KOPT-K1 (cell line): ENCODE measurements around the gene DGLUCY.
"Not testable (repeated sequence)": the region's sequence is repeated elsewhere in the genome, so short reads cannot be mapped to it uniquely, and the experiment has no call there.

ENCODE experiments used
- H3K27ac ChIP-seq: fragments of 200-600 bp; sonication (generic); 2 replicates; pipeline ENCODE4 v1.5.1; 2016; ENCODE audit warnings: antibody characterized with exemption, mild to moderate bottlenecking, low read depth, low read length; ENCODE audit not compliant: poor library complexity, severe bottlenecking
- H3K36me3 ChIP-seq: fragments of 200-600 bp; sonication (generic); 2 replicates; pipeline ENCODE4 v1.5.1; 2017; ENCODE audit warnings: antibody characterized with exemption, mild to moderate bottlenecking, low read length, moderate library complexity; ENCODE audit not compliant: insufficient read depth
- H3K9me3 ChIP-seq: fragments of 200-600 bp; sonication (generic); 2 replicates; pipeline ENCODE4 v1.5.1; 2017; ENCODE audit warnings: antibody characterized with exemption, low read length, mild to moderate bottlenecking; ENCODE audit not compliant: insufficient read depth, poor library complexity, severe bottlenecking

The DGLUCY gene

DNA sequence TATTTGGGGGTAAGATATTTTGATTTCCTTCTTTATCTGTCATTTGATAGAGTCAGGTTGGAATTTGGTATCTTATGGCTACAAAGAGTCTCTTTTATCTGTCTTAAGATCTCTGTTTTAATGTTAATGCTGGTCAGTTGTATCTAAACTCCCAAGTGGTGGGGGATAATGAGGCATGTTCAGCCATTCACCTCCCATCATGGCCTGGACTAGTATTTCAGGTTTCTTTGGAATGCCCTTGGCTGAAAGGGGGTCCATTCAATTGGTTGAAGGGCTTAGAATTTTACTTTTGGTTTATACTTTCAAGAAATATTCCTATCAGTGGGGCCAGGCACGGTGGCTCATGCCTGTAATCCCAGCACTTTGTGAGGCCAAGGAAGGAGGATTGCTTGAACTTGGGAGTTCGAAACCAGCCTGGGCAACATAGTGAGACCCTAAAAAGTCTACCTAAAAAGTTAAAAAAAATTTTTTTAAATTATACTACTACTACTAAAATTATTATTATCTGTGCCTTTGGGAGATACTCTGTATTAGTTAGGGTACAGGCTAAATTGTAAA, 4.7 kb downstream of the DGLUCY start:
- no peaks in the 10 kb centered on the region for H3K9me3 ChIP-seq
- H3K36me3 ChIP-seq, result peaks cover 55% of the 10 kb centered on the region
- H3K27ac ChIP-seq, result no peak overlapping the region

- H3K27ac ChIP-seq, result no peak overlapping the region
- no peaks in the 10 kb centered on the region for H3K9me3 ChIP-seq
- peaks cover 62% of the 10 kb centered on the region for H3K36me3 ChIP-seq
Observed at GRCh38 chr14:91119556-91120311, 5.9 kb downstream of the DGLUCY start.

DNA sequence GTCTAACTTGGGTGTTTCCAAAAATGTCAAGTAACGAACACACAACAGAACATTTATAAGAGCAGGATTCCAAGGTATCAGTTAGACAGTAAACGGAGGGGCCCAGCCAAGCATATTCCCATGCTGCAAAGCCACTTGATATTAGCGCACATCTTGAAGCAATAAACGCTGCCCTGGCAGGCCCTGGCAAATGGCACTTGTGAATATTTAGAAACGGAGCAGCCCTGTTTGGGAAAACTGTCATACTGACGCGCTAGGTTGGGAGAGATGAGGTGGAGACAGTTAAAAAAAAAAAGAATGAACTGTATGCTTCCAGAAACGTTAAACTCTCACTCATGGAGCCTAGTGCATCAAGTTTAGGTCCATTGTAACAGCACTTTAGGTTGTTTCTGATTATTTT, 9.3 kb downstream of the DGLUCY start:
- peaks cover 79% of the 10 kb centered on the region for H3K36me3 ChIP-seq
- H3K9me3 ChIP-seq, result no peaks in the 10 kb centered on the region

GRCh38 chr14:91124406-91125270, 10.8 kb downstream of the DGLUCY start:
- not testable (repeated sequence) for H3K9me3 ChIP-seq, H3K27ac ChIP-seq
- H3K36me3 ChIP-seq, result peaks cover 80% of the 10 kb centered on the region

More for the DNA sequence above, 9.3 kb downstream of the DGLUCY start:
- H3K27ac ChIP-seq, result no peak overlapping the region

- Histone ChIP-seq H3K36me3 (peaks cover 81% of the 10 kb centered on the region), H3K9me3 (no peaks in the 10 kb centered on the region), H3K27ac (no peak overlapping the region)
Observed at GRCh38 chr14:91125271-91125660, 11.4 kb downstream of the DGLUCY start.

DNA sequence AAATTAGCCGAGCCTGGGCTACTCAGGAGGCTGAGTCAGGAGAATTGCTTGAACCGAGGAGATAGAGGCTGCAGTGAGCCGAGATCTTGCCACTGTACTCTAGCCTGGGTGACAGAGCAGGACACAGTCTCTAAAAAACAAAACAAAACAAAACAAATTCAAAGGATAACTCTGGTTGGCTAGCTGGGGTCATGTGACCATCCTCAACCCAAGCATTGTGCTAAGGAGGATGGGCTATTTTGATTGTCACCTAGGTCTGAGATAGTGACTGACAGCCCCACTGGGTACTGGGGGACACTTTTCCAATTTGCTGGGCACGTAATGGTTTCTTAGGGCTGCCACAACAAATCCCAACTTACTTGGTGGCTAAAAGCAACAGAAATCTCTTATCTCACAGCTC, 11.9 kb downstream of the DGLUCY start:
- no peak overlapping the region for H3K27ac ChIP-seq
- no peaks in the 10 kb centered on the region for H3K9me3 ChIP-seq
- H3K36me3 ChIP-seq, result peaks cover 80% of the 10 kb centered on the region

GRCh38 chr14:91126761-91127160, 12.9 kb downstream of the DGLUCY start:
- no peak overlapping the region for H3K27ac ChIP-seq
- peaks cover 86% of the 10 kb centered on the region for H3K36me3 ChIP-seq
- H3K9me3 ChIP-seq, result no peaks in the 10 kb centered on the region

DNA sequence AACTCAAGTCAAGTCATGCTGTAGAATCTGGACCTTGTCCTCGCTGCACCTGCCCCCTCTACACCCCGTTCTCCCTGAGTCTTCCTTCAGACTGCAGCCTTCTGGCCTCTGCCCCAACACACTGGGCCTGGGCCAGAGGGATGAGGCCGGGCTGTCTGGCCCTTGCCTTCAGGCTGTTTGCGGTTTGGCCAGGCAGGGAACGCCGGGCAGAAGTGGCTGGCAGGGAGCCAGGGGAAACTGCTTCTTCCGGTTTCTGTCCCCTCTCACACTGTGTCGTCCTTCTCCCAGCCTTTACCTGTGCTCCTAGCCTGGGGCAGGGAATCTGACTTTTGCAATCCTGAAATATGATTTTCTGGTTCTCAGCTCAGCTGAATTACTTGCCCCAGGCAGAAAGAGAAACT, 13.5 kb downstream of the DGLUCY start:
- Histone ChIP-seq H3K27ac (no peak overlapping the region), H3K36me3 (peaks cover 92% of the 10 kb centered on the region), H3K9me3 (no peaks in the 10 kb centered on the region)

GRCh38 chr14:91127924-91128323, 14.1 kb downstream of the DGLUCY start:
- Histone ChIP-seq H3K27ac (no peak overlapping the region), H3K36me3 (peaks cover 95% of the 10 kb centered on the region), H3K9me3 (no peaks in the 10 kb centered on the region)

GRCh38 chr14:91128699-91129098, 14.8 kb downstream of the DGLUCY start:
- Histone ChIP-seq H3K27ac (no peak overlapping the region), H3K36me3 (peaks cover 94% of the 10 kb centered on the region), H3K9me3 (no peaks in the 10 kb centered on the region)

DNA sequence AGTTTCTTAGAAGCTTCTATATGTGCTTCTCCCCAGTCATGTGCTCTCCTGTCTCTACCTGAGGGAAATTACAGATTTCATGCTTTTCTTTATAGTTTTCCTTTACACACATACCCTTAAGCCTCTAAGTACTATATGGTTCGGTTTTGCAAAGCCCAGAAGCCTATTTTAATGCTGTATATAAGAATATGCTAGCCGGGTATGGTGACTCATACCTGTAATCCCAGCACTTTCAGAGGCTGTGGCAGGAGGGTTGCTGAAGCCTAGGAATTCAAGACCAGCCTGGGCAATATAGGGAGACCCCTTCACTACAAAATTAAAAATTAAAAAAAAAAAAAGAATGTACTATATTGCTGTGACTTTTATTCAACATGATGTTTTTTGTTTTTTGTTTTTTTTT, 15.4 kb downstream of the DGLUCY start:
- H3K36me3 ChIP-seq, result peaks cover 95% of the 10 kb centered on the region
- no peaks in the 10 kb centered on the region for H3K9me3 ChIP-seq
- no peak overlapping the region for H3K27ac ChIP-seq

DNA sequence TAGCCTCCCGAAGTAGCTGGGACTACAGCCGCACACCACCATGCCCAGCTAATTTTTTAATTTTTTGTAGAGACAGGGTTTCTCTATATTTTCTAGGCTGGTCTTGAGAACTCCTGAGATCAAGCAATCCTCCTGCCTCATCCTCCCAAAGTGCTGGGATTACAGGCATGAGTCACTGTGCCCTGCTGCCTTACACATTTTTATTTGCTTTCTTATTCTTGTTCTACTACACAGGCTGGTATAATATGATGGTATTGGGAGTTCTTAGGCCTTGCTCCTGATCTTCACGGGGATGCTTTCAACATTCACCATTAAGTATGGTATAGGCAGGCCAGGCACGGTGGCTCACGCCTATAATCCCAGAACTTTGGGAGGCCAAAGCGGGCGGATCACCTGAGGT, 21.2 kb downstream of the DGLUCY start:
- Histone ChIP-seq H3K36me3 (peaks cover 81% of the 10 kb centered on the region), H3K27ac (no peak overlapping the region), H3K9me3 (no peaks in the 10 kb centered on the region)

GRCh38 chr14:91138511-91139359, 24.9 kb downstream of the DGLUCY start:
- Histone ChIP-seq H3K27ac (no peak overlapping the region), H3K9me3 (no peaks in the 10 kb centered on the region), H3K36me3 (peaks cover 55% of the 10 kb centered on the region)

DNA sequence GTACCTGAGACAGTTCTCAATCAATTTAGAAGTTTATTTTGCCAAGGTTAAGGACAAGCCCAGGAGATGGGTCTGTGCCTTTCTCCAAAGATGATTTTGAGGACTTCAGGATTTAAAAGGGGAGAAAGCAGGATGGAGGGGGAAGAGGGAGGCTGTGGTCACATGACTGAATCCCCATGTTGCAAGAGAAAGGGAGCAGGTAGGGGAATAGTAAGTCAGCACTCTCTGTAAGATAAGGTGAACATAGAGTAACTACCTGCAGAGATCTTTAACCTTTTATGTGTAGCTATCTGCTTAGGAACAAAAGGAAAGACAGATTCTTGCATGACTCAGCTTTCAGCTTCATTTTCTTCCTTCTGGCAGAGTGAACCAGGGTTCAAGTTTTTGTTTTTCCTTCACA, 25.9 kb downstream of the DGLUCY start:
- H3K36me3 ChIP-seq, result peaks cover 45% of the 10 kb centered on the region
- H3K27ac ChIP-seq, result no peak overlapping the region
- no peaks in the 10 kb centered on the region for H3K9me3 ChIP-seq

- peaks cover 48% of the 10 kb centered on the region for H3K36me3 ChIP-seq
- no peaks in the 10 kb centered on the region for H3K9me3 ChIP-seq
- no peak overlapping the region for H3K27ac ChIP-seq
Observed at GRCh38 chr14:91140672-91141071, 26.8 kb downstream of the DGLUCY start.
